HG03064 (cell line): Measurements from ENCODE around the gene SMG5.
"Not testable (repeated sequence)": the region's sequence is repeated elsewhere in the genome, so short reads cannot be mapped to it uniquely, and the experiment has no call there.

Experiments used
- ATAC-seq: cut with Tn5 transposase; IDR thresholded peaks from one replicate; pipeline ENCODE4 v1.9.1; 2021; ENCODE audit warnings: low read depth; ENCODE audit not compliant: unreplicated experiment

The SMG5 gene

DNA sequence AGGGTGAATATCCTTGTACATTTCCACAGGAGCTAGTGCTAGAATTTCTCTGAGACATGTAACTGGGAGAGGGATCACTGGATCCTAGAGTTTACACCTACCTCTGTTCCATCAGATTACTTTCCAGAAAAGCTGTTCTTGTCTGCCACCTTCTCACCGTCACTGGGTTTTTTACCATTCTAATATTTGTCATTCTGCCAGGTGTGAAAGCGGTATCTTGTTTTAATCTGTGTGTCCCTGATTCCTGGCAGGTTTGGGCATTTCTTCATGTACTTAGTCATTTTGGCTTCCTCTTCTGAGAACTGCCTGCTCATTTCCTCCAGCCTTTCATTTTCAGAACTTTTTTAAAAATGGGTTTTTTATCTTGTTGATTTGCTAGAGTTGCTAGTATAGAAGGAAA lies 64.8 kb downstream of the SMG5 start:
- ATAC-seq = no peak

GRCh38 chr1:156216361-156217086 lies 66.1 kb downstream of the SMG5 start:
- not testable (repeated sequence) for ATAC-seq

DNA sequence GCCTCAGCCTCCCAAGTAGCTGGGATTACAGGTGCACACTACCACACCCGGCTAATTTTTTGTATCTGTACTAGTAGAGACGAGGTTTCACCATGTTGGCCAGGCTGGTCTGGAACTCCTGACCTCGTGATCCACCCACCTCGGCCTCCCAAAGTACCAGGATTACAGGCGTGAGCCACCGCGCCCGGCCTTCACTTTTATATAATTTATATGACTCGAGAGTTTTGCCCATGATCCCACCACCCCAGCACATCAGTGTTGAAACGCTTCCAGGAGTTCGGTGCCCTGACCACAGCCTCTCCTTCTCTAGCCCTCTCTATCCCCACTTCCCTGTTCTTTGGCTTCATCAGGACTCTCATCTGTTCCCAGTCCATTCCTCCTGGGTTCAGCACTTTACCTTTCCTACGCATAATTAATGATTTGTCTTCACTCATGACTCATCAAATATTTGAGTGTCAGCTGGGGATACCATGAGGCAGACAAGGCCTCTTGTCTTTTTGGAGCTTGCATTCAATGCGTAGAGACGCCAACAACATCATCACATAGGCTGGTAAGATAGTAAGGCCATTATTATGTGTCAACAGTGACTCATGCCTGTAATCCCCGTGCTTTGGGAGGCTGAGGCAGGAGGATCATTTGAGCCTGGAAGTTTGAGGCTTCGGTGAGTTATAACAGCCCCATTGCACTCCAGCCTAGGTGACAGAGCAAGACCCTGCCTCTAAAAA lies 68.4 kb downstream of the SMG5 start:
- no peak for ATAC-seq

- no peak for ATAC-seq
Measured at GRCh38 chr1:156213644-156213966, 69.0 kb downstream of the SMG5 start.

DNA sequence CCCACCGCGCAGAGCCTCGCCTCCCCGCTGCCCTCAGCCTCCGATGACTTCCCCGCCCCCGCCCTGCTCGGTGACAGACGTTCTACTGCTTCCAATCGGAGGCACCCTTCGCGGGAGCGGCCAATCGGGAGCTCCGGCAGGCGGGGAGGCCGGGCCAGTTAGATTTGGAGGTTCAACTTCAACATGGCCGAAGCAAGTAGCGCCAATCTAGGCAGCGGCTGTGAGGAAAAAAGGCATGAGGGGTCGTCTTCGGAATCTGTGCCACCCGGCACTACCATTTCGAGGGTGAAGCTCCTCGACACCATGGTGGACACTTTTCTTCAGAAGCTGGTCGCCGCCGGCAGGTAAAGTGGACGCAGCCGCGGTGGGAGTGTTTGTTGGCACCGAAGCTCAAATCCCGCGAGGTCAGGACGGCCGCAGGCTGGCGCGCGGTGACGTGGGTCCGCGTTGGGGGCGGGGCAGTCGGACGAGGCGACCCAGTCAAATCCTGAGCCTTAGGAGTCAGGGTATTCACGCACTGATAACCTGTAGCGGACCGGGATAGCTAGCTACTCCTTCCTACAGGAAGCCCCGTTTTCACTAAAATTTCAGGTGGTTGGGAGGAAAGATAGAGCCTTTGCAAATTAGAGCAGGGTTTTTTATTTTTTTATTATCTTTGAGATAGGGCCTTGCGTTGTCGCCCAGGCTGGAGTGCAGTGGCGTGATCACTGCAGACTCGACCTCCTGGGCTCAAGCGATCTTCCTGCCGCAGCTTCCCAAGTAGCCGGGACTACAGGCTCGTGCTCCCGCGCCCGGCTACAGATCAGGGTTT lies 69.6 kb downstream of the SMG5 start, which contains the start of gene PMF1:
Gene PMF1, plus strand, starts transcription at position 175 of the 811 bp plus-strand sequence. Its CDS starts 9 bp downstream, at position 184.
- peak; percentile 80 for ATAC-seq

GRCh38 chr1:156212130-156212529 lies 70.5 kb downstream of the SMG5 start:
- no peak for ATAC-seq

GRCh38 chr1:156211243-156211642 lies 71.4 kb downstream of the SMG5 start:
- no peak for ATAC-seq

DNA sequence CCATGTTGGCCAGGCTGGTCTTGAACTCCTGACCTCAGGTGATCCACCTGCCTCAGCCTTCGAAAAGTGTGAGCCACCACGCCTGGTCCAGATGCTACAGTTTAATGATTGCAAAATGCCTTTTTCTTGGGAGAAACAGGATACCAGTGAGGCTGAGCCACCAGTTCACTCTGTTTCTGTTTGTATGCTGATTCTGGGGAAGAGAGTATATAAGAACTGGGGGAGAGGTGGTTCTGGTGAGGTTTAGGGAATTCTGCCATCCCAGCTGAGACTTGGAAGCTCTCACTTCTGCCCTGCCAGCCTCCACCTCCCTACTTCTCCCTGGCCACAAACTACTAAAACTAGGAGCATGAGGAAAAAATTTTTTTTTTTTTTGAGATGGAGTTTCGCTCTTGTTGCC lies 77.9 kb downstream of the SMG5 start:
- ATAC-seq = no peak

DNA sequence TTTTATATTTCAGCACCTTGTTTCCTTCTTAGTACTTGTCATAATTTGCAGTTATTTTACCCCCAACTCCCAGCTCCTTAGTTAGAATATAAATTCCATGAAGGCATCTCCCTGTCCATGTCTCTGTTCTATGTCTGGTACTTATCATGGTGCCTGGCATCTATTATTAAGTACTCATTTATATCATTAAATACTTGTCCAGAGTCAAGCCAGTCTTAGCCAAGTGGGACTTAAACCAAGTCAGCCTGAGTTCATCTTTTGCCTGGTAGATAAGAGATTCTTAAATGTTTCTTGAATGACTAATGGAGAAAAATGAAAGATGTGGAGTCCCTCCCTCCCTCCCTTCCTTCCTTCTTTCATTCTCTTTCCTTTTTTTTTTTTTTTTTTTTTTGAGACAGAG lies 79.3 kb downstream of the SMG5 start:
- no peak for ATAC-seq

- ATAC-seq = no peak
Measured at GRCh38 chr1:156200044-156200443, 82.6 kb downstream of the SMG5 start.
